WTC11 (cell line): ENCODE results near the gene ING5.

Experiments used
- ATF2 ChIP-seq: sonication (generic); formaldehyde crosslinking; IDR thresholded peaks from 2 replicates; pipeline ENCODE4 v1.8.1; 2022; ENCODE audit warnings: low read depth, missing genetic modification reagents, borderline replicate concordance
- GTF2I ChIP-seq: fragments of 250-450 bp; sonication (Bioruptor Pico); conservative IDR thresholded peaks from 2 replicates; pipeline ENCODE4 v1.4.0; 2021; ENCODE audit warnings: mild to moderate bottlenecking
- TEAD1 ChIP-seq: sonication (generic); formaldehyde crosslinking; IDR thresholded peaks from 2 replicates; pipeline ENCODE4 v1.8.0; 2022; ENCODE audit warnings: mild to moderate bottlenecking, missing genetic modification reagents
- TF ChIP-seq, protein P1 (sequence below): fragments of 200-600 bp; IDR thresholded peaks from 2 replicates; pipeline ENCODE4 v1.8.0; 2022; ENCODE audit warnings: antibody characterized with exemption
- TF ChIP-seq, protein P2 (sequence below): sonication (generic); formaldehyde crosslinking; IDR thresholded peaks from 2 replicates; pipeline ENCODE4 v1.8.1; 2023; ENCODE audit warnings: mild to moderate bottlenecking, missing genetic modification reagents, moderate library complexity

- TF ChIP-seq, protein P1, sequence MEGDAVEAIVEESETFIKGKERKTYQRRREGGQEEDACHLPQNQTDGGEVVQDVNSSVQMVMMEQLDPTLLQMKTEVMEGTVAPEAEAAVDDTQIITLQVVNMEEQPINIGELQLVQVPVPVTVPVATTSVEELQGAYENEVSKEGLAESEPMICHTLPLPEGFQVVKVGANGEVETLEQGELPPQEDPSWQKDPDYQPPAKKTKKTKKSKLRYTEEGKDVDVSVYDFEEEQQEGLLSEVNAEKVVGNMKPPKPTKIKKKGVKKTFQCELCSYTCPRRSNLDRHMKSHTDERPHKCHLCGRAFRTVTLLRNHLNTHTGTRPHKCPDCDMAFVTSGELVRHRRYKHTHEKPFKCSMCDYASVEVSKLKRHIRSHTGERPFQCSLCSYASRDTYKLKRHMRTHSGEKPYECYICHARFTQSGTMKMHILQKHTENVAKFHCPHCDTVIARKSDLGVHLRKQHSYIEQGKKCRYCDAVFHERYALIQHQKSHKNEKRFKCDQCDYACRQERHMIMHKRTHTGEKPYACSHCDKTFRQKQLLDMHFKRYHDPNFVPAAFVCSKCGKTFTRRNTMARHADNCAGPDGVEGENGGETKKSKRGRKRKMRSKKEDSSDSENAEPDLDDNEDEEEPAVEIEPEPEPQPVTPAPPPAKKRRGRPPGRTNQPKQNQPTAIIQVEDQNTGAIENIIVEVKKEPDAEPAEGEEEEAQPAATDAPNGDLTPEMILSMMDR, result no peak
- TF ChIP-seq ATF2 (CRISPR knock-in tag), result no peak
- TF ChIP-seq, protein P2, sequence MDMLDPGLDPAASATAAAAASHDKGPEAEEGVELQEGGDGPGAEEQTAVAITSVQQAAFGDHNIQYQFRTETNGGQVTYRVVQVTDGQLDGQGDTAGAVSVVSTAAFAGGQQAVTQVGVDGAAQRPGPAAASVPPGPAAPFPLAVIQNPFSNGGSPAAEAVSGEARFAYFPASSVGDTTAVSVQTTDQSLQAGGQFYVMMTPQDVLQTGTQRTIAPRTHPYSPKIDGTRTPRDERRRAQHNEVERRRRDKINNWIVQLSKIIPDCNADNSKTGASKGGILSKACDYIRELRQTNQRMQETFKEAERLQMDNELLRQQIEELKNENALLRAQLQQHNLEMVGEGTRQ (CRISPR knock-in tag), result peak; percentile 5; the same call in 1 of the 2 replicates
- TF ChIP-seq TEAD1 (CRISPR knock-in tag), result peak; percentile 5; the same call in 1 of the 2 replicates
- TF ChIP-seq GTF2I (CRISPR knock-in tag), result no peak
These were observed 15.0 kb upstream of the ING5 start, which contains the start of gene DTYMK for GRCh38 chr2:241686650-241687425.
